ENCODE results near the gene NHS.
"Not testable (repeated sequence)": the region's sequence is repeated elsewhere in the genome, so short reads cannot be mapped to it uniquely, and the experiment has no call there.

The NHS gene

GRCh38 chrX:17499512-17499911, 124.5 kb downstream of the NHS start:
- TF ChIP-seq CTCF (IDR thresholded peaks at IDR 0.05; ENCODE audit: low read depth, low read length) = no peak
- no peak overlapping the region for H3K4me3 ChIP-seq (ENCODE audit: low read depth, low read length)

- H3K4me3 ChIP-seq (ENCODE audit: low read depth, low read length) = no peak overlapping the region
- TF ChIP-seq CTCF (IDR thresholded peaks at IDR 0.05; ENCODE audit: low read depth, low read length) = no peak
Measured at GRCh38 chrX:17500145-17500579, 125.2 kb downstream of the NHS start.

DNA sequence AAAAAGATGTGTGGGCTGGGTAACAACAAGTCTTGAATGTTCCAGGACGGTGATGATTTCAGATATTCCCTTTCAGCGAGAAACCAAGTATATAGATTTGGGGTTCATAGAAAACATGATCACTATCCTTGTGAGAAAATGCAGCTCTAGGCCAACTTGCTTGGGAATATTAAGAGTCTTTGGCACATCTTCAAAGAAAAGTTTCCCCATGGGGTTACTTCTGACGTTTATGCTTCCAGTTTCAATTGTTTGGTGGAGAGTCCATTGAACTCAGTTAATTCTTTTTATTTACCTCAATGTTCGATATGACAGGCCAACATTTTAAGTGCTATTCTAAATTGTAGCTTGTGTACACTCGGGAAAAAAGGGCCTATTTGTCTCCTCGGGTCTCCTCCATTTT, 126.7 kb downstream of the NHS start:
- no peak overlapping the region for H3K4me3 ChIP-seq (ENCODE audit: low read depth, low read length)
- TF ChIP-seq CTCF (IDR thresholded peaks at IDR 0.05; ENCODE audit: low read depth, low read length) = no peak

DNA sequence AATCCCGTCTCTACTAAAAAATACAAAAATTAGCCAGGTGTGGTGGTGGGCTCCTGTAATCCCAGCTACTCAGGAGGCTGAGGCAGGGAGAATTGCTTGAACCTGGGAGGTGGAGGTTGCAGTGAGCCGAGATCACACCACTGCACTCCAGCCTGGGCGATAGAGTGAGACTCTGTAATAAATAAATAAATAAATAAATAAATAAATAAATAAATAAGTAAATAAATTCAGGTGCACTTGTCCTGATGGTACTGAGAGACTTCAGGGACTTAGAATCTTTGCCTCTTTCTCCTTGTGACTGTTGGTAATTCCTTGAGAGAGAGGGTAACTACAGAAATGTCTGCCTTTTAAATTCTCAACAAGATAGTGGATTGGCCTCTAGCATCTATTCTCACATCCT, 131.4 kb downstream of the NHS start:
- not testable (repeated sequence) for H3K4me3 ChIP-seq (ENCODE audit: low read depth, low read length)

DNA sequence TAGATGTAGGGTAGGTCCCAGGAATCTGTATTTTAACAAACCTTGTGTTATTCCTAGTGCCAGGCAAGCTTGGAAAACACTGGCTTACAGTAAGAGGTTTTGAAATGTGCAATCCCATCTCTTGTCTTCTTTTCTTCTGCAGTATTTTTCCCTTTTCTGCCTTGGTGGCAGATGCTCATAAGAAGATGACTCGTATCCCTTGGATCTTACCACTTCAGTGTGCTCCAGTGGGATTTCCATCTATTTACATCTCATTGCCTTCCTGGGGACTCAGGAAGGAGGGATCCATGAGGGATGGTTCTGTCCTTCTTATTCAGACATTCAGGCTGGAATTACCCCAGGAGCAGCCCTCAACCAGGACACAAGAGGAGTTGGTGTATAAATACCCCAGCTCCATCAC, 136.6 kb downstream of the NHS start:
- no peak overlapping the region for H3K4me3 ChIP-seq (ENCODE audit: low read depth, low read length)
- TF ChIP-seq CTCF (IDR thresholded peaks at IDR 0.05; ENCODE audit: low read depth, low read length) = no peak

- no peak overlapping the region for H3K4me3 ChIP-seq (ENCODE audit: low read depth, low read length)
- no peak for TF ChIP-seq CTCF (IDR thresholded peaks at IDR 0.05; ENCODE audit: low read depth, low read length)
Measured at GRCh38 chrX:17519358-17519757, 144.4 kb downstream of the NHS start.

- no peak for TF ChIP-seq CTCF (IDR thresholded peaks at IDR 0.05; ENCODE audit: low read depth, low read length)
- no peak overlapping the region for H3K4me3 ChIP-seq (ENCODE audit: low read depth, low read length)
Measured at GRCh38 chrX:17520016-17520615, 145.1 kb downstream of the NHS start.

All from WI38 (cell line).